PFSK-1 (cell line): Measurements from ENCODE around the gene ASMTL.

ENCODE experiments used
- FOXP2 ChIP-seq: optimal IDR thresholded peaks from 2 replicates; pipeline ENCODE3; 2011; ENCODE audit warnings: borderline replicate concordance, control low read depth, inconsistent platforms; ENCODE audit not compliant: insufficient read depth; ENCODE audit errors: extremely low read length, extremely low read depth
- POLR2AphosphoS5 ChIP-seq: IDR thresholded peaks from 2 replicates; pipeline ENCODE4 v1.6.1; 2012; ENCODE audit warnings: low read depth, mild to moderate bottlenecking, control low read depth, low read length, moderate library complexity
- REST ChIP-seq, 2 experiments: IDR thresholded peaks; 2 replicates each; pipeline versions ENCODE4 v1.6.1 to v1.8.0; 2011 to 2012; ENCODE audit warnings: low read depth in 2 of 2, low read length in 2 of 2, control low read depth in 1 of 2, inconsistent platforms in 1 of 2, mild to moderate bottlenecking in 1 of 2, moderate library complexity in 1 of 2; ENCODE audit not compliant: insufficient read depth in 1 of 2
- SIN3A ChIP-seq: IDR thresholded peaks from 2 replicates; pipeline ENCODE4 v1.6.1; 2012; ENCODE audit warnings: mild to moderate bottlenecking, low read length, moderate library complexity, borderline replicate concordance; ENCODE audit not compliant: insufficient read depth
- TAF1 ChIP-seq: IDR thresholded peaks from 2 replicates; pipeline ENCODE4 v1.6.1; 2012; ENCODE audit warnings: low read length, control low read depth, borderline replicate concordance; ENCODE audit not compliant: insufficient read depth

The ASMTL gene

GRCh38 chrX:1487401-1487800 is 34.7 kb upstream of the ASMTL start:
- TF ChIP-seq SIN3A: no peak
- TF ChIP-seq POLR2AphosphoS5: no peak
- TF ChIP-seq REST (IDR thresholded peaks at IDR 0.05; ENCODE audit: insufficient read depth in 1 of 2, low read depth in 2 of 2, low read length in 2 of 2): no peak
- TF ChIP-seq FOXP2: no peak
- TF ChIP-seq TAF1: no peak

DNA sequence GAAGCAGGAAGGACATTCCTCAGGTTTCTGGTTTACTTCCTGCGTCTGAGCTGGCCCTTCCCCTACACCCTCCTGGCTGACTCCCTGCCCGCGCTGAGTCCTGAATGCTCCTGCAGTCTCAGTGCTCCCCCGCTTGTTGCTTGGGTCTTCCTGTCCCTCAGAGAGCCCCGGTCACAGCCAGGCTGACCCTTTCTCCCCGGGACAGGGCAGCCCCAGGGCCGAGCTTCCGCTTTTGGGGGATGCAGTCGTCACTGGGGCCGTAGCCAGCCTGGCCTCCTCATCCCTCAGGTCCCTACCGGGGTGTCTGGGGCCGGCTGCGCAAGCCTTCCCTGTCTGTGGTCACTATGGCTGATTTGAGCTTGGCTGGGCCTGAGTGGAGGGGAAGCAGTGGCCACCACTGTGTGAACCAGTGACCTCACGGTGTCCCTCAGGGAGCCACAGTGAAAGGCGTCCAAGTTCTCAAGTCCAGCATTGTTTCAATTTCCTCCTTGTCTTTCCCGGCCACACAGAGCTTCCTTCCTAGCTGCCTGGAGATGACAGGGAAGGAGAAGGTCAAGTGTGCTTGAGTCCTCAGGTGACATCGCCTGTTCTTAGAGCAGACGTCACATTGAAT is 34.1 kb upstream of the ASMTL start:
- no peak for TF ChIP-seq REST (IDR thresholded peaks at IDR 0.05; ENCODE audit: insufficient read depth in 1 of 2, low read depth in 2 of 2, low read length in 2 of 2)
- TF ChIP-seq SIN3A: no peak
- no peak for TF ChIP-seq POLR2AphosphoS5
- TF ChIP-seq TAF1: no peak
- TF ChIP-seq FOXP2: no peak

DNA sequence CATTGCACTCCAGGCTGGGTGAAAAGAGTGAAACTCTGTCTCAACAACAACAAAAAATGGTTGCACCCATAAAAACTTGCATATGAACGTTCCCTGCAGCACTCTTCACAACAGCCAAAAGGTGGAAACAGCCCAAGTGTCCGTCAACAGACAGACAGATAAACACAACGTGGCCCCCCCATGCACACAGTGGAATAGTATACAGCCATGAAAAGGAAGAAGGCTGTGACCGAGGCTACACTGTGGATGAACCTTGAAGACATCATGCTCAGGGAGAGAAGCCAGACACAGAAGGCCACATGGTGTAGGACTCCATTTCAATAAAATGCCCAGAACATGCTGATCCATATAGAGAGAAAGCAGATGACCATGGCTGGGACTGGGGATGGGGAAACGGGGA is 33.5 kb upstream of the ASMTL start:
- TF ChIP-seq FOXP2 (no peak), REST (IDR thresholded peaks at IDR 0.05; ENCODE audit: insufficient read depth in 1 of 2, low read depth in 2 of 2, low read length in 2 of 2) (no peak)

DNA sequence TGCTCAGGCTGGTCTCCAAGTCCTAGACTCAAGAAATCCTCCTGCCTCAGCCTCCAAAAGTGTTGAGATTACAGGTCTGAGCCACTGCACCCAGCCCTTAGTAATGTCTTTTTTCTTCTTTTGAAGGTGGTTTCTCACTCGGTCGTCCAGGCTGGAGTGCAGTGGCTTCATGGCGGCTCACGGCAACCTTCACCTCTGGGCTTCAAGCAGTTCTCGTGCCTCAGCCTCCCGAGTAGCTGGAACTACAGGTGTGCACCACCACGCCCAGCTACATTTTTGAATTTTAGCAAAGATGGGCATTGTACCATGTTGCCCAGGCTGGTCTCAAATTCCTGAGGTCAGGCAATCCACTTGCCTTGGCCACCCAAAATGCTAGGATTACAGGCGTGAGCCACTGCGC is 32.3 kb upstream of the ASMTL start:
- no peak for TF ChIP-seq POLR2AphosphoS5
- TF ChIP-seq TAF1: no peak
- TF ChIP-seq REST (IDR thresholded peaks at IDR 0.05; ENCODE audit: insufficient read depth in 1 of 2, low read depth in 2 of 2, low read length in 2 of 2): no peak
- no peak for TF ChIP-seq SIN3A
- no peak for TF ChIP-seq FOXP2

DNA sequence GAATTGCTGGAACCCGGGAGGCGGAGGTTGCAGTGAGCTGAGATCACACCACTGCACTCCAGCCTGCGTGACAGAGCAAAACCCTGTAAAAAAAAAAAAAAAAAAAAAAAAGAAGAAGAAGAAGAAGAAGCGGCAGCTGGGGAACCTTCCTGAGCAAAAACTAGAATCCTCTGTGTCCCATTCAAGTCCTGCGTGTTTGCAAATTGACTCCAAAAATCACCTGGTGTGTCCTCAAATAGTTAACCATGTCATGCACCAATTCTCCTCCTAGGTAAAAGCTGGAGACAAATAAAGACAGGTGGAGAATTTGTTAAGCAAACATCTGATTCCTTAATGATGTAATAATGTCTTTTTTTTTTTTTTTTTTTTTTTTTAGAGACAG is 31.9 kb upstream of the ASMTL start:
- TF ChIP-seq TAF1: no peak
- TF ChIP-seq REST (IDR thresholded peaks at IDR 0.05; ENCODE audit: insufficient read depth in 1 of 2, low read depth in 2 of 2, low read length in 2 of 2): no peak
- no peak for TF ChIP-seq FOXP2
- no peak for TF ChIP-seq POLR2AphosphoS5
- TF ChIP-seq SIN3A: no peak
